Progenitor cell of endocrine pancreas (in vitro differentiated cells): ENCODE results near the gene DESI2. TPM values are rescaled to one million over a fixed set of nuclear protein-coding genes. Genes with fewer than 3 reads are reported as not detected.

Source experiments
- DNase-seq: peaks from one replicate; pipeline ENCODE4 v3.0.0; 2021; ENCODE audit warnings: low spot score; ENCODE audit not compliant: unreplicated experiment
- H3K27ac Mint-ChIP-seq: 2 replicates; pipeline ENCODE4 v1.8.0; 2021; ENCODE audit warnings: mild to moderate bottlenecking, moderate library complexity, mixed read lengths
- H3K27me3 Mint-ChIP-seq: 2 replicates; pipeline ENCODE4 v1.8.0; 2021; ENCODE audit warnings: mixed read lengths
- H3K36me3 Mint-ChIP-seq: 2 replicates; pipeline ENCODE4 v1.8.0; 2022; ENCODE audit warnings: mixed read lengths; ENCODE audit not compliant: insufficient read depth
- H3K4me1 Mint-ChIP-seq: 2 replicates; pipeline ENCODE4 v1.8.0; 2021; ENCODE audit warnings: low read depth, mixed read lengths
- H3K4me3 Mint-ChIP-seq: 2 replicates; pipeline ENCODE4 v1.8.0; 2021; ENCODE audit warnings: low read depth, mild to moderate bottlenecking, moderate library complexity, mixed read lengths
- H3K9me3 Mint-ChIP-seq: 2 replicates; pipeline ENCODE4 v1.8.0; 2021; ENCODE audit warnings: low read depth, mixed read lengths
- CTCF ChIP-seq: fragments of 200-600 bp; sonication (generic); IDR thresholded peaks from one replicate; pipeline ENCODE4 v1.5.0; 2021; ENCODE audit warnings: antibody characterized with exemption, mild to moderate bottlenecking; ENCODE audit not compliant: unreplicated experiment
- total RNA-seq: library from RNA; stranded (reverse); gene quantifications from 2 replicates; pipeline ENCODE4 v1.2.1, GENCODE V29; 2021

Gene DESI2
- total RNA-seq, 1 donor from 2014 or later: 32.7 TPM

DNA sequence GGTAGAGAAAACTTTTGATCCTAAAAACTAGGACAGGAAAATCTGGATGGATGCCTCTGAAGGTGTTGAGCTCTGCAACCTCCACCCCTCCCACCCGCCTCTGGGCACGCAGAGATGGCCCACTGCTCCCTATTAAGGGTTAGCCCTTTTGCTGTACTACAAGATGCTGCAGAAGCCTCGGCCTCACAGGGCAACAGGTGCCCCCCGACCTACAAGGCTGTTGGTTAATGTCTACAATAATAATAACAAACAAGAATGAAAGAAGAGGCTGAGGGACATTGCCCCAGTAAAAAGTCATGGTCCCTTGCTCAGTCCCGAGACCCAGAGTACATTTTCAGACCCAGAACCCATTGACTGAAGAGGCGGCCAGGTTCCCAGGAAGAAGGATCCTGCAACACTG, 7.5 kb upstream of the DESI2 start:
- DNase-seq: no peak
- Mint-ChIP-seq H3K27ac (no peak overlapping the region), H3K9me3 (no peaks in the 10 kb centered on the region), H3K27me3 (peaks cover 3% of the 10 kb centered on the region), H3K36me3 (no peaks in the 10 kb centered on the region), H3K4me1 (no peaks in the 10 kb centered on the region), H3K4me3 (no peak overlapping the region)
- TF ChIP-seq CTCF: no peak

- H3K27ac Mint-ChIP-seq: no peak overlapping the region
- no peak overlapping the region for H3K4me3 Mint-ChIP-seq
- TF ChIP-seq CTCF: no peak
- H3K36me3 Mint-ChIP-seq: no peaks in the 10 kb centered on the region
- no peaks in the 10 kb centered on the region for H3K9me3 Mint-ChIP-seq
- no peaks in the 10 kb centered on the region for H3K4me1 Mint-ChIP-seq
- DNase-seq: no peak
- H3K27me3 Mint-ChIP-seq: peaks cover 8% of the 10 kb centered on the region
Measured at GRCh38 chr1:244645890-244646289, 7.0 kb upstream of the DESI2 start.

DNA sequence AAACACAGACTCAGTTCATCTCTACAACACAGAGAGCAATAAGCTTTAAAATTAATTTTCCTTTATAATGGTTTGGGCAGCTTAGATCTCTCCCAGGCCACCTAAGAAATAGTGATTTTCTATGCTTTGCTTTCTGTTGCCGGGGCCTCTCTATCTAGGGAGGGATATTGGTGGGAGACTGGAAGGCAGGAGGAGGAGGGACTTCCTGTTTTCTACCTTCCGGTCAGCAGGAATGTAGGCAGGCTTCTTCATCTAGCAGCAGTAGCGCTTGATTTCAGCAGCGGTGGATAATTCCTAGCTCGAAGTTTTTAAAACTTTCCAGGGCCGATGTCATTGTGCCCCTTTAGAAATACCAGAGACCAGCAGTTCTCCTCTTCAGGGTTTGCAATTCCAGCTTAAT, 5.1 kb upstream of the DESI2 start:
- no peak for TF ChIP-seq CTCF
- DNase-seq: no peak
- no peaks in the 10 kb centered on the region for H3K36me3 Mint-ChIP-seq
- no peak overlapping the region for H3K27ac Mint-ChIP-seq
- no peak overlapping the region for H3K4me3 Mint-ChIP-seq
- H3K9me3 Mint-ChIP-seq: no peaks in the 10 kb centered on the region
- peaks cover 5% of the 10 kb centered on the region for H3K4me1 Mint-ChIP-seq
- H3K27me3 Mint-ChIP-seq: peaks cover 11% of the 10 kb centered on the region

DNA sequence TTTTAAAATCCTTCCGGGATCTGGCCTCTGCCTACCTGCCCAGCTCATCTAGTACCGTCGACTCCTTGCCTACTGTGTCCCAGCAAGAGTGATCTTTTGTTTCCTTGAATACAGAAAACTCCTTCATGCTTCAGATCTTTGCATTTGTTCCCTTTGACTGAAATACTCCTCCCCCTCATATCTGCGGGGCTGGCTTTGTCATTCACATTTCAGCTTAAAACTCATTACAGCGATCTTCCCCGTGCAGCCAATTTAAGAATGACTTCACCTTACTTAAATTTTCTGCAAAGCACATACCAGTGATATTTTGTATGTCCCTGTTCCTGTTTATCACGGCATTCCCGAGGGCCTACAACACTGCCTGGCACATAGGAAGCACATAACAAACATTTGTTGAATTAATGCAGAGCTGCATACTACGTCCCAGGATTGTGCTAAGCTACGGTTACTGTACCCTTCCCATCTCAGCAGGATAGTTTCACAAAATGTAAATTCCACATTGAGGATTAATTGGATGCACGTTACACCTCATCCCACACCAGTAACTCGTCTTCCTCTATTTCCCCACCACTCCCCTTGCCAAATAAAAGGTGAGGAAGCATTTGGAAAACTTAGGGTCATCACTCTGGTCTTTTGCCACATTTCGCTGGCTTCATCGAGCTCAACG, 837 bp upstream of the DESI2 start:
- no peak for TF ChIP-seq CTCF
- Mint-ChIP-seq H3K4me1 (peaks cover 13% of the 10 kb centered on the region), H3K27ac (peak overlapping the region; percentile 84), H3K4me3 (peak overlapping the region; percentile 81), H3K36me3 (peaks cover under 1% of the 10 kb centered on the region), H3K27me3 (peaks cover 11% of the 10 kb centered on the region), H3K9me3 (no peaks in the 10 kb centered on the region)
- DNase-seq: no peak

GRCh38 chr1:244653439-244654107, 647 bp downstream of the DESI2 start:
- peak; percentile 12 for DNase-seq
- peaks cover 11% of the 10 kb centered on the region for H3K27me3 Mint-ChIP-seq
- no peak overlapping the region for H3K27ac Mint-ChIP-seq
- peaks cover 16% of the 10 kb centered on the region for H3K36me3 Mint-ChIP-seq
- TF ChIP-seq CTCF: no peak
- H3K4me1 Mint-ChIP-seq: peaks cover 21% of the 10 kb centered on the region
- no peak overlapping the region for H3K4me3 Mint-ChIP-seq
- H3K9me3 Mint-ChIP-seq: no peaks in the 10 kb centered on the region
